SK-N-SH treated with all-trans-retinoic acid at 6 μM for 48 hours (cell line): Measurements from ENCODE around the gene PTPRN2.

Experiments used
- ATAC-seq: fragments of 200-7000 bp; cut with Tn5 transposase; 3 replicates; pipeline ENCODE4 v1.9.1; 2020; ENCODE audit warnings: mild to moderate bottlenecking, moderate library complexity
- ARNTL ChIP-seq: fragments of 450-650 bp; formaldehyde crosslinking; IDR thresholded peaks from 2 replicates; pipeline ENCODE4 v1.5.0; 2020; ENCODE audit warnings: low read depth, mild to moderate bottlenecking, moderate library complexity, borderline replicate concordance
- BACH2 ChIP-seq: fragments of 250-450 bp; sonication (Bioruptor Pico); IDR thresholded peaks from 2 replicates; pipeline ENCODE4 v1.9.0; 2021; ENCODE audit warnings: mild to moderate bottlenecking, borderline replicate concordance
- CSDC2 ChIP-seq: fragments of 250-450 bp; sonication (Bioruptor Pico); IDR thresholded peaks from 2 replicates; pipeline ENCODE4 v1.5.0; 2020; ENCODE audit warnings: mild to moderate bottlenecking, moderate library complexity
- GLIS3 ChIP-seq: fragments of 250-450 bp; sonication (Bioruptor Pico); IDR thresholded peaks from 2 replicates; pipeline ENCODE4 v1.5.0; 2020; ENCODE audit warnings: mild to moderate bottlenecking, moderate library complexity
- ISL1 ChIP-seq: fragments of 250-450 bp; sonication (Bioruptor Pico); IDR thresholded peaks from 2 replicates; pipeline ENCODE4 v2.1.2; 2022; ENCODE audit warnings: mild to moderate bottlenecking, moderate library complexity
- PPARA ChIP-seq: fragments of 250-450 bp; sonication (Bioruptor Pico); IDR thresholded peaks from 2 replicates; pipeline ENCODE4 v1.5.0; 2020; ENCODE audit warnings: mild to moderate bottlenecking, borderline replicate concordance
- RARB ChIP-seq: fragments of 250-450 bp; sonication (Bioruptor Pico); IDR thresholded peaks from 2 replicates; pipeline ENCODE4 v1.8.0; 2021; ENCODE audit warnings: mild to moderate bottlenecking, moderate library complexity
- SNAI2 ChIP-seq: fragments of 250-450 bp; sonication (Bioruptor Pico); IDR thresholded peaks from 2 replicates; pipeline ENCODE4 v1.5.0; 2020; ENCODE audit warnings: mild to moderate bottlenecking, moderate library complexity
- TCF4 ChIP-seq: fragments of 250-450 bp; sonication (Bioruptor Pico); IDR thresholded peaks from 2 replicates; pipeline ENCODE4 v1.8.0; 2021; ENCODE audit warnings: mild to moderate bottlenecking, moderate library complexity, borderline replicate concordance
- TOX ChIP-seq: fragments of 250-450 bp; sonication (Bioruptor Pico); IDR thresholded peaks from 2 replicates; pipeline ENCODE4 v1.8.0; 2021; ENCODE audit warnings: mild to moderate bottlenecking, moderate library complexity, borderline replicate concordance
- ZC3H10 ChIP-seq: fragments of 250-450 bp; sonication (Bioruptor Pico); IDR thresholded peaks from 2 replicates; pipeline ENCODE4 v1.5.1; 2021; ENCODE audit warnings: mild to moderate bottlenecking, moderate library complexity
- ZFP3 ChIP-seq: fragments of 250-450 bp; sonication (Bioruptor Pico); IDR thresholded peaks from 2 replicates; pipeline ENCODE4 v1.5.0; 2020; ENCODE audit warnings: mild to moderate bottlenecking, moderate library complexity
- ZNF565 ChIP-seq: fragments of 450-650 bp; formaldehyde crosslinking; conservative IDR thresholded peaks from 2 replicates; pipeline ENCODE4 v1.5.0; 2020; ENCODE audit warnings: low read depth, mild to moderate bottlenecking, moderate library complexity
- ZNF70 ChIP-seq: fragments of 450-650 bp; formaldehyde crosslinking; IDR thresholded peaks from 2 replicates; pipeline ENCODE4 v1.5.0; 2020; ENCODE audit warnings: mild to moderate bottlenecking, moderate library complexity
- ZNF8 ChIP-seq: fragments of 450-650 bp; formaldehyde crosslinking; IDR thresholded peaks from 2 replicates; pipeline ENCODE4 v1.5.0; 2020; ENCODE audit warnings: mild to moderate bottlenecking, moderate library complexity
- TF ChIP-seq, protein P1 (sequence below): fragments of 250-450 bp; sonication (Bioruptor Pico); IDR thresholded peaks from 2 replicates; pipeline ENCODE4 v1.8.0; 2020; ENCODE audit warnings: mild to moderate bottlenecking, moderate library complexity, borderline replicate concordance
- TF ChIP-seq, protein P2 (sequence below): fragments of 250-450 bp; sonication (Bioruptor Pico); IDR thresholded peaks from 2 replicates; pipeline ENCODE4 v1.5.1; 2020; ENCODE audit warnings: low read depth, mild to moderate bottlenecking, moderate library complexity
- TF ChIP-seq, protein P3 (sequence below): fragments of 250-450 bp; sonication (Bioruptor Pico); IDR thresholded peaks from 2 replicates; pipeline ENCODE4 v1.5.0; 2020; ENCODE audit warnings: mild to moderate bottlenecking, moderate library complexity
- TF ChIP-seq, protein P4 (sequence below): fragments of 250-450 bp; sonication (Bioruptor Pico); IDR thresholded peaks from 2 replicates; pipeline ENCODE4 v1.5.1; 2021; ENCODE audit warnings: mild to moderate bottlenecking, moderate library complexity
- TF ChIP-seq, protein P5 (sequence below): fragments of 250-450 bp; sonication (Bioruptor Pico); IDR thresholded peaks from 2 replicates; pipeline ENCODE4 v1.8.0; 2021; ENCODE audit warnings: low read depth, mild to moderate bottlenecking, moderate library complexity, borderline replicate concordance

Gene PTPRN2

DNA sequence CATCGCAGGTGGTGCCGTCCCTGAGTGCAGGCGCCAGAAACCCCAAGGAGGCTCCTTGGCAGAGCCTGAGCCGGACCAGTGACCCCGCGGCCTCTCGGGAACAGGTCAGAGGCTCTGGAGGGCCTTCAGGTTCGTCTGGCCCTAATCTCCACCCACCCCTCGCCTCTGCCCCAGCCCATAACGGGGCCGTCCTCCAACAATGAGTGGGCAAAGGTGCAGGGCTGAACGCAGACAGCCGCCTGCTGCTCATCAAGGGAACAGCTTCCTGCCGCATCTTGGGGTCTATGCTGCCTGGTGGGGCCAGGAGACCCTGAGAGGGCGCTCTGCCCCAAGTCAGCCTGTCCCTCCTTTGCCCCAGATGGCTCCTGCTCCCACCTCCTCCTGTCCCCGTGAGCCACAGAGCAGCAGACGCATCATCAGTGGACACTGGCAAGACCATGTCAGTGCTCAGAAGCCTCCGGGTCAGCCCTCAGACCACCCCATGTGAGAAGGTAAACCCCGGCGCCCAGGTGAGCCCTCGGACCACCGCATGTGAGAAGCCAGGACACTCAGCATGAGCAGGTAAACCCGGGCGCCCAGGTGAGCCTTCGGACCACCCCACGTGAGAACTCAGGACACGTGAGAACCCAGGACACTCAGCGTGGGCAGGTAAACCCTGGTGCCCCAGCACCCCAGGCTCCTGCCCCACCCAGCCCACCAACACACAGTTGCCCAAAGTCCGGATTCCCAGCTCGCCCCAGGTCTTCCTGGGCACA is 142.0 kb downstream of the PTPRN2 start:
- ATAC-seq = no peak
- TF ChIP-seq ARNTL (CRISPR knock-in tag) = no peak
- TF ChIP-seq, protein P1, sequence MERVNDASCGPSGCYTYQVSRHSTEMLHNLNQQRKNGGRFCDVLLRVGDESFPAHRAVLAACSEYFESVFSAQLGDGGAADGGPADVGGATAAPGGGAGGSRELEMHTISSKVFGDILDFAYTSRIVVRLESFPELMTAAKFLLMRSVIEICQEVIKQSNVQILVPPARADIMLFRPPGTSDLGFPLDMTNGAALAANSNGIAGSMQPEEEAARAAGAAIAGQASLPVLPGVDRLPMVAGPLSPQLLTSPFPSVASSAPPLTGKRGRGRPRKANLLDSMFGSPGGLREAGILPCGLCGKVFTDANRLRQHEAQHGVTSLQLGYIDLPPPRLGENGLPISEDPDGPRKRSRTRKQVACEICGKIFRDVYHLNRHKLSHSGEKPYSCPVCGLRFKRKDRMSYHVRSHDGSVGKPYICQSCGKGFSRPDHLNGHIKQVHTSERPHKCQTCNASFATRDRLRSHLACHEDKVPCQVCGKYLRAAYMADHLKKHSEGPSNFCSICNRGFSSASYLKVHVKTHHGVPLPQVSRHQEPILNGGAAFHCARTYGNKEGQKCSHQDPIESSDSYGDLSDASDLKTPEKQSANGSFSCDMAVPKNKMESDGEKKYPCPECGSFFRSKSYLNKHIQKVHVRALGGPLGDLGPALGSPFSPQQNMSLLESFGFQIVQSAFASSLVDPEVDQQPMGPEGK (CRISPR knock-in tag) = no peak
- TF ChIP-seq TOX (CRISPR knock-in tag) = no peak
- TF ChIP-seq, protein P2, sequence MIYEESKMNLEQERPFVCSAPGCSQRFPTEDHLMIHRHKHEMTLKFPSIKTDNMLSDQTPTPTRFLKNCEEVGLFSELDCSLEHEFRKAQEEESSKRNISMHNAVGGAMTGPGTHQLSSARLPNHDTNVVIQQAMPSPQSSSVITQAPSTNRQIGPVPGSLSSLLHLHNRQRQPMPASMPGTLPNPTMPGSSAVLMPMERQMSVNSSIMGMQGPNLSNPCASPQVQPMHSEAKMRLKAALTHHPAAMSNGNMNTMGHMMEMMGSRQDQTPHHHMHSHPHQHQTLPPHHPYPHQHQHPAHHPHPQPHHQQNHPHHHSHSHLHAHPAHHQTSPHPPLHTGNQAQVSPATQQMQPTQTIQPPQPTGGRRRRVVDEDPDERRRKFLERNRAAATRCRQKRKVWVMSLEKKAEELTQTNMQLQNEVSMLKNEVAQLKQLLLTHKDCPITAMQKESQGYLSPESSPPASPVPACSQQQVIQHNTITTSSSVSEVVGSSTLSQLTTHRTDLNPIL = no peak
- TF ChIP-seq SNAI2 (CRISPR knock-in tag) = no peak
- no peak for TF ChIP-seq BACH2 (CRISPR knock-in tag)
- no peak for TF ChIP-seq CSDC2 (CRISPR knock-in tag)
- no peak for TF ChIP-seq PPARA (CRISPR knock-in tag)
- no peak for TF ChIP-seq TCF4 (CRISPR knock-in tag)
- no peak for TF ChIP-seq RARB
- no peak for TF ChIP-seq ZNF565 (CRISPR knock-in tag)
- no peak for TF ChIP-seq ZNF70 (CRISPR knock-in tag)
- no peak for TF ChIP-seq GLIS3 (CRISPR knock-in tag)
- TF ChIP-seq, protein P3, sequence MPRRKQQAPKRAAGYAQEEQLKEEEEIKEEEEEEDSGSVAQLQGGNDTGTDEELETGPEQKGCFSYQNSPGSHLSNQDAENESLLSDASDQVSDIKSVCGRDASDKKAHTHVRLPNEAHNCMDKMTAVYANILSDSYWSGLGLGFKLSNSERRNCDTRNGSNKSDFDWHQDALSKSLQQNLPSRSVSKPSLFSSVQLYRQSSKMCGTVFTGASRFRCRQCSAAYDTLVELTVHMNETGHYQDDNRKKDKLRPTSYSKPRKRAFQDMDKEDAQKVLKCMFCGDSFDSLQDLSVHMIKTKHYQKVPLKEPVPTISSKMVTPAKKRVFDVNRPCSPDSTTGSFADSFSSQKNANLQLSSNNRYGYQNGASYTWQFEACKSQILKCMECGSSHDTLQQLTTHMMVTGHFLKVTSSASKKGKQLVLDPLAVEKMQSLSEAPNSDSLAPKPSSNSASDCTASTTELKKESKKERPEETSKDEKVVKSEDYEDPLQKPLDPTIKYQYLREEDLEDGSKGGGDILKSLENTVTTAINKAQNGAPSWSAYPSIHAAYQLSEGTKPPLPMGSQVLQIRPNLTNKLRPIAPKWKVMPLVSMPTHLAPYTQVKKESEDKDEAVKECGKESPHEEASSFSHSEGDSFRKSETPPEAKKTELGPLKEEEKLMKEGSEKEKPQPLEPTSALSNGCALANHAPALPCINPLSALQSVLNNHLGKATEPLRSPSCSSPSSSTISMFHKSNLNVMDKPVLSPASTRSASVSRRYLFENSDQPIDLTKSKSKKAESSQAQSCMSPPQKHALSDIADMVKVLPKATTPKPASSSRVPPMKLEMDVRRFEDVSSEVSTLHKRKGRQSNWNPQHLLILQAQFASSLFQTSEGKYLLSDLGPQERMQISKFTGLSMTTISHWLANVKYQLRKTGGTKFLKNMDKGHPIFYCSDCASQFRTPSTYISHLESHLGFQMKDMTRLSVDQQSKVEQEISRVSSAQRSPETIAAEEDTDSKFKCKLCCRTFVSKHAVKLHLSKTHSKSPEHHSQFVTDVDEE (CRISPR knock-in tag) = no peak

DNA sequence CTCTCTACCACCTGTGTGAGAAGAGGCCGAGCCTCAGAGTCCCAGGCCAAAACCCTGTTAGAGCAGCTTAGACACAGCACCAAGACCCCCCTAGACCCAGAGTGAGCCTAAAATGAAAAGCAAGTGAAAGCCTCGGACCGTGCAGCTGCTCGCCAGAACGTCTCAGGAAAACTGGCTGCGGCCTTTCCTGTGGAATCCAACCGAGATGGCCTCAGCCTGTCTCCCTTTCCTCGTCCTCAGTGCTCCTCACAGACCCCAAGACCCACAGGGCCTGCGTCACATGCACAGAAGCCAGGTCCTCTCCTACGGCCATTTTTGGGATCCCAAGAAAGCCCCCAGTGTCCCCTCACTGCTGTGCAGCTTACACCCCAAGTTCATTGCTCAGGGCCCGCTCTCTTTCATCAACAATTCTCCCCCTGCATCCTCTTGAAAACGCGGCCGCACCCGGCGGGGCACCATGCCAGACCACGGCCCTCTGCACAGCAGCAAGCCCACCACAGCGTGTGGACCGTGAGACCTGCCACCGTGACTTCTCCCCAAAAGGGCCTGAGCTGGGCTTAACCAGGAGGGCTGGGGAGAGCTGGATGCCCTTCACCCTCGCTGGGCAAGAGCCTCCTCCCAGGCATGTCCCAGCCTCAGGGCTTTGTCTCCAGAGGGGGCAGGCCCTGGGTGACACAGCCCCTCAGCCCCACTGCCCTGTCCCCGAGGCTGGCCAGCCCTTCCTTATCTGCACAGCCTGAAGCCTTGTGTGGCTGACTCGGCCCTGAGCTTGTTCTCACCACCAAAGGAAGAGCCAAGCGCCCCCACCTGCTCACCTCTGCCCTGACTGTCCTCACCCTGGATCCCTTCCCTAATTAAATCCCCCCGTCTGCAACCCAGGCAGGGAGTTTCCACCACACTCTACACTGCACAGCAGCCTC is 142.9 kb downstream of the PTPRN2 start:
- ATAC-seq = no peak
- TF ChIP-seq ZNF8 (CRISPR knock-in tag) (no peak), RARB (no peak), TCF4 (CRISPR knock-in tag) (no peak), BACH2 (CRISPR knock-in tag) (no peak), ZFP3 (CRISPR knock-in tag) (no peak), ZC3H10 (no peak), GLIS3 (CRISPR knock-in tag) (no peak), ZNF565 (CRISPR knock-in tag) (no peak), ARNTL (CRISPR knock-in tag) (no peak), CSDC2 (CRISPR knock-in tag) (no peak), ISL1 (no peak)
- TF ChIP-seq, protein P4, sequence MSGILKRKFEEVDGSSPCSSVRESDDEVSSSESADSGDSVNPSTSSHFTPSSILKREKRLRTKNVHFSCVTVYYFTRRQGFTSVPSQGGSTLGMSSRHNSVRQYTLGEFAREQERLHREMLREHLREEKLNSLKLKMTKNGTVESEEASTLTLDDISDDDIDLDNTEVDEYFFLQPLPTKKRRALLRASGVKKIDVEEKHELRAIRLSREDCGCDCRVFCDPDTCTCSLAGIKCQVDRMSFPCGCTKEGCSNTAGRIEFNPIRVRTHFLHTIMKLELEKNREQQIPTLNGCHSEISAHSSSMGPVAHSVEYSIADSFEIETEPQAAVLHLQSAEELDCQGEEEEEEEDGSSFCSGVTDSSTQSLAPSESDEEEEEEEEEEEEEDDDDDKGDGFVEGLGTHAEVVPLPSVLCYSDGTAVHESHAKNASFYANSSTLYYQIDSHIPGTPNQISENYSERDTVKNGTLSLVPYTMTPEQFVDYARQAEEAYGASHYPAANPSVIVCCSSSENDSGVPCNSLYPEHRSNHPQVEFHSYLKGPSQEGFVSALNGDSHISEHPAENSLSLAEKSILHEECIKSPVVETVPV (CRISPR knock-in tag) = no peak
- TF ChIP-seq, protein P2 = no peak
- TF ChIP-seq, protein P1 (CRISPR knock-in tag) = no peak
- TF ChIP-seq, protein P5, sequence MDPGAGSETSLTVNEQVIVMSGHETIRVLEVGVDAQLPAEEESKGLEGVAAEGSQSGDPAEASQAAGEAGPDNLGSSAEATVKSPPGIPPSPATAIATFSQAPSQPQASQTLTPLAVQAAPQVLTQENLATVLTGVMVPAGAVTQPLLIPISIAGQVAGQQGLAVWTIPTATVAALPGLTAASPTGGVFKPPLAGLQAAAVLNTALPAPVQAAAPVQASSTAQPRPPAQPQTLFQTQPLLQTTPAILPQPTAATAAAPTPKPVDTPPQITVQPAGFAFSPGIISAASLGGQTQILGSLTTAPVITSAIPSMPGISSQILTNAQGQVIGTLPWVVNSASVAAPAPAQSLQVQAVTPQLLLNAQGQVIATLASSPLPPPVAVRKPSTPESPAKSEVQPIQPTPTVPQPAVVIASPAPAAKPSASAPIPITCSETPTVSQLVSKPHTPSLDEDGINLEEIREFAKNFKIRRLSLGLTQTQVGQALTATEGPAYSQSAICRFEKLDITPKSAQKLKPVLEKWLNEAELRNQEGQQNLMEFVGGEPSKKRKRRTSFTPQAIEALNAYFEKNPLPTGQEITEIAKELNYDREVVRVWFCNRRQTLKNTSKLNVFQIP (CRISPR knock-in tag) = no peak
- TF ChIP-seq, protein P3 (CRISPR knock-in tag) = no peak
